ENCODE measurements around the gene PRDM2. TPM values are rescaled to one million over a fixed set of nuclear protein-coding genes. Genes with fewer than 3 reads are reported as not detected.

Gene PRDM2
- total RNA-seq, 2 donors from 2014 or later = 29.3 to 30.0 TPM

DNA sequence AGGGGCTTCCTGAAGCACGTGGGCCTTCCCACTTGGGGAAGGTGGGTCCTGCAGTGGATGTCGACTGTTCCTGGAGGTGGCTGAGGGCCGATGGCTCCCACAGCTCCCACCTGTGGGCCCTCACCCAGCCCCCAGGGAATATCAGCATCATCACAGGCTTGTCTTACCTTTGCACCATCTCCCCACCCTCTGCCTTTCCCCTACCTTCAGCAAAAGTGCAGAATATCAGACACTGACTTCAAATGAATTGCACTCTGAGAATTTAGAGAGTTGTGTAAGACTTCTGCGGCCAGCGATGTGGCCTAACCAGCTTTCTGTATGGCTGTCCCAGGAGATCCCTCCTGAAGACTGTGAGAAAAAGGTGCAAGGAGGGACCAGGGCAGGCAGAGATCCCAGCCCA, 105.4 kb downstream of the PRDM2 start:
- H3K4me1 ChIP-seq = no peaks in the 10 kb centered on the region
- no peaks in the 10 kb centered on the region for H3K27me3 ChIP-seq
- no peak for DNase-seq
- no peaks in the 10 kb centered on the region for H3K9me3 ChIP-seq
- TF ChIP-seq, protein P1, sequence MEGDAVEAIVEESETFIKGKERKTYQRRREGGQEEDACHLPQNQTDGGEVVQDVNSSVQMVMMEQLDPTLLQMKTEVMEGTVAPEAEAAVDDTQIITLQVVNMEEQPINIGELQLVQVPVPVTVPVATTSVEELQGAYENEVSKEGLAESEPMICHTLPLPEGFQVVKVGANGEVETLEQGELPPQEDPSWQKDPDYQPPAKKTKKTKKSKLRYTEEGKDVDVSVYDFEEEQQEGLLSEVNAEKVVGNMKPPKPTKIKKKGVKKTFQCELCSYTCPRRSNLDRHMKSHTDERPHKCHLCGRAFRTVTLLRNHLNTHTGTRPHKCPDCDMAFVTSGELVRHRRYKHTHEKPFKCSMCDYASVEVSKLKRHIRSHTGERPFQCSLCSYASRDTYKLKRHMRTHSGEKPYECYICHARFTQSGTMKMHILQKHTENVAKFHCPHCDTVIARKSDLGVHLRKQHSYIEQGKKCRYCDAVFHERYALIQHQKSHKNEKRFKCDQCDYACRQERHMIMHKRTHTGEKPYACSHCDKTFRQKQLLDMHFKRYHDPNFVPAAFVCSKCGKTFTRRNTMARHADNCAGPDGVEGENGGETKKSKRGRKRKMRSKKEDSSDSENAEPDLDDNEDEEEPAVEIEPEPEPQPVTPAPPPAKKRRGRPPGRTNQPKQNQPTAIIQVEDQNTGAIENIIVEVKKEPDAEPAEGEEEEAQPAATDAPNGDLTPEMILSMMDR (IDR thresholded peaks at IDR 0.05) = no peak
- intact Hi-C loops (cut with DNase I) = no loop called here
- no peak overlapping the region for H3K27ac ChIP-seq
- no peak overlapping the region for H3K4me3 ChIP-seq
- no peaks in the 10 kb centered on the region for H3K36me3 ChIP-seq
- no peak overlapping the region for H3K9ac ChIP-seq (ENCODE audit: low read depth in 2 of 2, low read length in 2 of 2)

DNA sequence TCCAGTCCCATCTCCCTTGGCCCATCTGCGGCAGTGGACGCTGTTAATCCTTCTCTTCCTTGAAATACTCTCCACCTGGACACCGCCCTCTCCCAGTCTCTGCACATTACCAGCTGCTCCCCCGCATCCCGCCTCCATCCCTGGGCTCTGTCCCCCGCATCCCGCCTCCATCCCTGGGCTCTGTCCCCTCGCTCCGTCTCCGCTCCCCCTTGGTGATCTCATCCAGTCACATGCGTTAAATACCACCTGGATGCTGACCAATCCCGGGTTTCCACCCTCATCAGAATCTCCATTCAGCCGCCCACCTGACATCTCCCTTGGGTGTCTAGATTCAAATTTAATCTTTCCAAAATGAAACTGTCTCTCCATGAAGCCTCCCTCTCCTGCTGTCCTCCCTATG, 106.1 kb downstream of the PRDM2 start:
- DNase-seq = no peak
- Histone ChIP-seq H3K4me1 (no peaks in the 10 kb centered on the region), H3K27me3 (no peaks in the 10 kb centered on the region), H3K4me3 (no peak overlapping the region), H3K9ac (ENCODE audit: low read depth in 2 of 2, low read length in 2 of 2) (no peak overlapping the region), H3K9me3 (no peaks in the 10 kb centered on the region), H3K27ac (no peak overlapping the region), H3K36me3 (no peaks in the 10 kb centered on the region)
- TF ChIP-seq, protein P1 (IDR thresholded peaks at IDR 0.05) = no peak
- intact Hi-C loops (cut with DNase I) = no loop called here

DNA sequence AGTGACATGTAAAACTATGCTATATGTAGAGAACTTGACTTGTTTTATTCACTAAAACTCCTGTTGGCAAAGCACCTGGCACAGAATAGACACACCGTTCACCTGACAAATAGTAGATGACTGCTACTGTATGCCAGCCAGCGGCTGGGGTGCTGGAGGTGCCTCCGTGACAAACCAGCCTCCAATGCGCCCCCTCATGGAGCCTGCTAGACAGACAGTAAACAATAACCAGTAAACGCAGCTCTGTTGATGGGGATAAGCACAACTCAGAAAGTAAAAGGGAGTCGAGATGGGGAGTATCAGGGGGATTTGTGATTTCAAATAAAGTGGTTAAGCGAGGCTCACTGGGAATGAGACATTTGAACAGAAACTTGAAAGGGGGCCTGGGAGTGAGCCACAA, 107.2 kb downstream of the PRDM2 start:
- Histone ChIP-seq H3K36me3 (no peaks in the 10 kb centered on the region), H3K4me1 (no peaks in the 10 kb centered on the region), H3K27me3 (no peaks in the 10 kb centered on the region), H3K27ac (no peak overlapping the region), H3K4me3 (no peak overlapping the region), H3K9ac (ENCODE audit: low read depth in 2 of 2, low read length in 2 of 2) (no peak overlapping the region), H3K9me3 (no peaks in the 10 kb centered on the region)
- DNase-seq = no peak
- TF ChIP-seq, protein P1 (IDR thresholded peaks at IDR 0.05) = peak; percentile 16
- intact Hi-C loops (cut with DNase I) = no loop called here

DNA sequence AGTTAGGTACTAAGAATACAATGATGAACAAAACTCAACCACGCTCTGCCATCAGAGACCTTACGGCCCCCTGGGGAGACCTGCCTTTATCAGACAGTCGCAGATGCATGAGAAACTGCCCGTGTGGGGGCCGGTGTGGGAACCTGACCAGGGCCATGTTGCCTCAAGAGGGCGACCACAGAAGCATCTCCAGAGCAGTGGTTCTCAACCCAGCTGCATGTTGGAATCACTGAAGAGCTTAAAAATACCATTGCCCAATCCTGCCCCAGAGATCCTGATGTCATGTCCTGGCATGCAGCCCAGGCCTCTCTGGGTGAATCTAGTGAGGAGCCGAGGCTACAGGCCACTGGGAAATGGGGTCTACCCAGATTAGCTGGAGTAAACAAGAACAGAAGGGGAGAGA, 108.7 kb downstream of the PRDM2 start:
- no peaks in the 10 kb centered on the region for H3K27me3 ChIP-seq
- H3K4me3 ChIP-seq = no peak overlapping the region
- TF ChIP-seq, protein P1 (IDR thresholded peaks at IDR 0.05) = no peak
- H3K4me1 ChIP-seq = no peaks in the 10 kb centered on the region
- no peaks in the 10 kb centered on the region for H3K36me3 ChIP-seq
- no peak overlapping the region for H3K9ac ChIP-seq (ENCODE audit: low read depth in 2 of 2, low read length in 2 of 2)
- intact Hi-C loops (cut with DNase I) = no loop called here
- DNase-seq = no peak
- H3K27ac ChIP-seq = no peak overlapping the region
- no peaks in the 10 kb centered on the region for H3K9me3 ChIP-seq

DNA sequence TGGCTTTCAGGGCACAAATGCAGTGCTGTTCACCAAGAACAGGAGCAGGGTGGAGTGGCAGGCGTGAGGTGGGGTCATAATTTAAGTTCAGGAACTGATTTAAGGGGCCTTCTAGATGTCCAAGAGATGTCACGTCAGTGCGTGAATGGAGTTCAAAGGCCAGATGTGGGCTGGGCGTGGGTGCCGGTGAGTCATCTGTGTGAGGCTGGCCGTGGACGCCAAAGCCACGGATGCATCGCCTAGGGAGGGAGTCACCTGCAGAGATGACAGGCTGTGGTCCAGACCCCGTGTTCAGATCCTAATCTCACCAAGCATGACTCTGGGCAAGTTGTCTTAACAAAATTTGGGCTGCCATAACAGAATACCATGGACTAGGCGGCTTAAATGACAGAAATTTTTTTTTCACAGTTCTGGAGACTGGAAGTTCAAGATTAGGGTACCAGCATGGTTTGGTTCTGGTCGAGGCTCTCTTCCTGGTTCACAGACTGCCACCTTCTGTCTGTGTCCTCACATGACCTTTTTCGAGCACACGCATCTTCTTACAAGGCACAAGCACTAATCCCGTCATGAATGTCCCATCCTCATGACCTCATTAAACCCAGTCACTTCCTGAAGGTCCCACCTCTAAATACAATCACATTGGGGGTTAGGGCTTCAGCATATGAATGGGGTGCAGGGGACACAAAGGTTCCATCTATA, 109.6 kb downstream of the PRDM2 start:
- Histone ChIP-seq H3K4me3 (no peak overlapping the region), H3K9ac (ENCODE audit: low read depth in 2 of 2, low read length in 2 of 2) (no peak overlapping the region), H3K9me3 (no peaks in the 10 kb centered on the region), H3K27me3 (no peaks in the 10 kb centered on the region), H3K36me3 (no peaks in the 10 kb centered on the region), H3K27ac (no peak overlapping the region), H3K4me1 (no peaks in the 10 kb centered on the region)
- TF ChIP-seq, protein P1 (IDR thresholded peaks at IDR 0.05) = no peak
- intact Hi-C loops (cut with DNase I) = loop anchor here (5.0 kb wide), 1 partner anchor 147 kb away; no protein-coding TSS in a partner anchor
- DNase-seq = no peak

All from colonic mucosa (tissue), 4 donors.